ENCODE results near the gene KHDC1. TPM values are rescaled to one million over a fixed set of nuclear protein-coding genes. Genes with fewer than 3 reads are reported as not detected.
A peak's percentile ranks its signal among the peaks of the same experiment; 100 is the strongest.
"Not testable (repeated sequence)": the region's sequence is repeated elsewhere in the genome, so short reads cannot be mapped to it uniquely, and the experiment has no call there.

KHDC1 gene
- 10 to 100 TPM in 1 of 2 experiments, 1 to 10 TPM in 1; 9.2 to 12.5 TPM for total RNA-seq

- DNase-seq (peak; percentile 78), ATAC-seq (peak; percentile 93)
- H3K4me3 Mint-ChIP-seq, result peak within 1 kb of the TSS; percentile 80
- CTCF ChIA-PET, result interaction anchor here (0.9 kb wide), 1 partner anchor 65 kb away, joined by 3 read pairs; no protein-coding TSS in a partner anchor
- no peaks in the 10 kb centered on the region for H3K9me3 Mint-ChIP-seq (ENCODE audit: low read depth)
- H3K27ac Mint-ChIP-seq, result peak within 1 kb of the TSS; percentile 84
- H3K27me3 Mint-ChIP-seq, result no peaks in the 10 kb centered on the region
- H3K36me3 Mint-ChIP-seq, result peaks cover 19% of the 10 kb centered on the region
- peaks cover 33% of the 10 kb centered on the region for H3K4me1 Mint-ChIP-seq
Observed at GRCh38 chr6:73262671-73263569, at the start of gene KHDC1. Gene KHDC1 (minus strand): TSS chr6:73263196. CDS start chr6:73242517, 20,679 bp downstream.

GRCh38 chr6:73310503-73310845 lies 47.5 kb upstream of the KHDC1 start:
- H3K27me3 Mint-ChIP-seq, result peaks cover 38% of the 10 kb centered on the region
- not testable (repeated sequence) for H3K9me3 Mint-ChIP-seq (ENCODE audit: low read depth); ATAC-seq; DNase-seq
- peak overlapping the region; percentile 92 for H3K27ac Mint-ChIP-seq
- peaks cover 38% of the 10 kb centered on the region for H3K4me1 Mint-ChIP-seq
- H3K4me3 Mint-ChIP-seq, result peak overlapping the region; percentile 98
- H3K36me3 Mint-ChIP-seq, result peaks cover 14% of the 10 kb centered on the region
- CTCF ChIA-PET, result interaction anchor here (1.7 kb wide), 1 partner anchor 25 kb away, joined by 3 read pairs; no protein-coding TSS in a partner anchor

- CTCF ChIA-PET, result interaction anchor here (0.7 to 3.2 kb wide), 7 partner anchors 17 to 694 kb away, joined by 3 to 20 read pairs (median 3); no protein-coding TSS in a partner anchor
- no peaks in the 10 kb centered on the region for H3K9me3 Mint-ChIP-seq (ENCODE audit: low read depth)
- ATAC-seq (peak; percentile 95), DNase-seq (peak; percentile 75)
- peaks cover 32% of the 10 kb centered on the region for H3K27me3 Mint-ChIP-seq
- peak overlapping the region; percentile 92 for H3K27ac Mint-ChIP-seq
- H3K4me1 Mint-ChIP-seq, result peaks cover 41% of the 10 kb centered on the region
- H3K36me3 Mint-ChIP-seq, result peaks cover 17% of the 10 kb centered on the region
- H3K4me3 Mint-ChIP-seq, result peak overlapping the region; percentile 98
Observed at GRCh38 chr6:73309785-73310502, 46.9 kb upstream of the KHDC1 start.

GRCh38 chr6:73309535-73309784 lies 46.5 kb upstream of the KHDC1 start:
- no peak for ATAC-seq
- H3K4me1 Mint-ChIP-seq, result peaks cover 41% of the 10 kb centered on the region
- H3K36me3 Mint-ChIP-seq, result peaks cover 17% of the 10 kb centered on the region
- H3K4me3 Mint-ChIP-seq, result peak overlapping the region; percentile 98
- DNase-seq, result no peak
- H3K9me3 Mint-ChIP-seq (ENCODE audit: low read depth), result no peaks in the 10 kb centered on the region
- CTCF ChIA-PET, result interaction anchor here (0.7 to 3.2 kb wide), 6 partner anchors 16 to 693 kb away, joined by 3 to 20 read pairs (median 4); no protein-coding TSS in a partner anchor
- peak overlapping the region; percentile 92 for H3K27ac Mint-ChIP-seq
- H3K27me3 Mint-ChIP-seq, result peaks cover 32% of the 10 kb centered on the region

- Mint-ChIP-seq H3K4me1 (peaks cover 40% of the 10 kb centered on the region), H3K27me3 (peaks cover 28% of the 10 kb centered on the region), H3K36me3 (peaks cover 15% of the 10 kb centered on the region), H3K27ac (peak overlapping the region; percentile 92), H3K4me3 (peak overlapping the region; percentile 98), H3K9me3 (ENCODE audit: low read depth) (no peaks in the 10 kb centered on the region)
- ATAC-seq, result no peak
- DNase-seq, result no peak
- CTCF ChIA-PET, result interaction anchor here (0.7 to 3.2 kb wide), 6 partner anchors 16 to 693 kb away, joined by 3 to 20 read pairs (median 4); no protein-coding TSS in a partner anchor
Observed at GRCh38 chr6:73308712-73309534, 45.9 kb upstream of the KHDC1 start.

GRCh38 chr6:73303773-73304172 lies 40.8 kb upstream of the KHDC1 start:
- not testable (repeated sequence) for H3K27ac Mint-ChIP-seq; ATAC-seq; H3K4me3 Mint-ChIP-seq; H3K27me3 Mint-ChIP-seq; DNase-seq; H3K9me3 Mint-ChIP-seq (ENCODE audit: low read depth)
- peaks cover 27% of the 10 kb centered on the region for H3K4me1 Mint-ChIP-seq
- H3K36me3 Mint-ChIP-seq, result peaks cover 26% of the 10 kb centered on the region
- CTCF ChIA-PET, result interaction anchor here (1.5 kb wide), 1 partner anchor 24 kb away, joined by 5 read pairs; no protein-coding TSS in a partner anchor

GRCh38 chr6:73302339-73302738 lies 39.3 kb upstream of the KHDC1 start:
- Mint-ChIP-seq H3K27me3 (no peaks in the 10 kb centered on the region), H3K4me3 (no peak overlapping the region), H3K27ac (no peak overlapping the region), H3K9me3 (ENCODE audit: low read depth) (no peaks in the 10 kb centered on the region), H3K4me1 (peaks cover 18% of the 10 kb centered on the region), H3K36me3 (peaks cover 32% of the 10 kb centered on the region)
- no peak for DNase-seq
- CTCF ChIA-PET, result no interaction called here
- ATAC-seq, result no peak

- CTCF ChIA-PET, result interaction anchor here (1.2 kb wide), 1 partner anchor 27 kb away, joined by 3 read pairs; no protein-coding TSS in a partner anchor
- Mint-ChIP-seq H3K9me3 (ENCODE audit: low read depth) (no peaks in the 10 kb centered on the region), H3K27me3 (no peaks in the 10 kb centered on the region), H3K27ac (no peak overlapping the region), H3K36me3 (peaks cover 41% of the 10 kb centered on the region), H3K4me1 (peaks cover 4% of the 10 kb centered on the region), H3K4me3 (no peak overlapping the region)
- no peak for DNase-seq
- no peak for ATAC-seq
Observed at GRCh38 chr6:73299151-73299971, 36.4 kb upstream of the KHDC1 start.

GRCh38 chr6:73293331-73293730 lies 30.3 kb upstream of the KHDC1 start:
- Mint-ChIP-seq H3K9me3 (ENCODE audit: low read depth) (no peaks in the 10 kb centered on the region), H3K27me3 (no peaks in the 10 kb centered on the region), H3K36me3 (peaks cover 34% of the 10 kb centered on the region), H3K4me1 (no peaks in the 10 kb centered on the region), H3K27ac (no peak overlapping the region), H3K4me3 (no peak overlapping the region)
- ATAC-seq (no peak), DNase-seq (no peak)
- CTCF ChIA-PET, result interaction anchor here (1.3 kb wide), 1 partner anchor 15 kb away, joined by 6 read pairs; no protein-coding TSS in a partner anchor

- H3K4me1 Mint-ChIP-seq, result peaks cover 5% of the 10 kb centered on the region
- CTCF ChIA-PET, result interaction anchor here (1.1 kb wide), 1 partner anchor 34 kb away, joined by 3 read pairs; no protein-coding TSS in a partner anchor
- no peaks in the 10 kb centered on the region for H3K9me3 Mint-ChIP-seq (ENCODE audit: low read depth)
- H3K27me3 Mint-ChIP-seq, result no peaks in the 10 kb centered on the region
- ATAC-seq, result no peak
- DNase-seq, result no peak
- no peak overlapping the region for H3K27ac Mint-ChIP-seq
- H3K36me3 Mint-ChIP-seq, result peaks cover 25% of the 10 kb centered on the region
- H3K4me3 Mint-ChIP-seq, result no peak overlapping the region
Observed at GRCh38 chr6:73290435-73290834, 27.4 kb upstream of the KHDC1 start.

GRCh38 chr6:73286752-73287151 lies 23.8 kb upstream of the KHDC1 start:
- DNase-seq (no peak), ATAC-seq (no peak)
- Mint-ChIP-seq H3K4me1 (peaks cover 6% of the 10 kb centered on the region), H3K4me3 (no peak overlapping the region), H3K36me3 (peaks cover 5% of the 10 kb centered on the region), H3K27ac (no peak overlapping the region), H3K9me3 (ENCODE audit: low read depth) (no peaks in the 10 kb centered on the region), H3K27me3 (no peaks in the 10 kb centered on the region)
- CTCF ChIA-PET, result interaction anchor here (1.4 to 1.6 kb wide), 2 partner anchors 17 to 42 kb away, joined by 3 to 6 read pairs; no protein-coding TSS in a partner anchor

GRCh38 chr6:73285674-73286283 lies 22.8 kb upstream of the KHDC1 start:
- H3K4me1 Mint-ChIP-seq, result peaks cover 6% of the 10 kb centered on the region
- ATAC-seq (peak; percentile 30), DNase-seq (no peak)
- H3K36me3 Mint-ChIP-seq, result peaks cover 4% of the 10 kb centered on the region
- CTCF ChIA-PET, result interaction anchor here (0.9 to 2.1 kb wide), 11 partner anchors 8 to 368 kb away, joined by 3 to 25 read pairs (median 3); partner anchors contain the start of gene SLC17A5
- no peak overlapping the region for H3K4me3 Mint-ChIP-seq
- H3K9me3 Mint-ChIP-seq (ENCODE audit: low read depth), result no peaks in the 10 kb centered on the region
- H3K27me3 Mint-ChIP-seq, result no peaks in the 10 kb centered on the region
- H3K27ac Mint-ChIP-seq, result no peak overlapping the region
